SH-SY5Y (cell line): Measurements from ENCODE around the gene PCK2.

Experiments
- GATA2 ChIP-seq: IDR thresholded peaks from 2 replicates; pipeline ENCODE4 v1.6.1; 2011; ENCODE audit warnings: mild to moderate bottlenecking, low read depth, low read length
- GATA3 ChIP-seq: IDR thresholded peaks from 2 replicates; pipeline ENCODE4 v1.6.1; 2011; ENCODE audit warnings: low read depth, mild to moderate bottlenecking, low read length, moderate library complexity

GRCh38 chr14:24093901-24094840 lies at the start of gene PCK2:
- peak; percentile 76 for TF ChIP-seq GATA2
- no peak for TF ChIP-seq GATA3
